IMR-90 (cell line): ENCODE measurements around the gene LSG1. TPM values are rescaled to one million over a fixed set of nuclear protein-coding genes. Genes with fewer than 3 reads are reported as not detected.

Source experiments
- ATAC-seq: fragments of 200-7000 bp; cut with Tn5 transposase; 2 replicates; pipeline ENCODE4 v1.9.1; 2020; ENCODE audit warnings: low read depth, mild to moderate bottlenecking, moderate library complexity
- BruUV-seq: library from RNA; stranded (reverse); fragments of 400-500 nt; replicated peaks from 2 replicates; lab custom pipeline; 2021; lab: Mats Ljungman, UMichigan
- CTCF ChIA-PET: fragments of 300-600 bp; formaldehyde crosslinking; extraction: SDS; loops from one replicate; lab custom pipeline; 2021; ENCODE audit warnings: antibody characterized with exemption; lab: Yijun Ruan, JAX
- POLR2A ChIA-PET: fragments of 300-600 bp; sonication (Branson Sonifier 250); formaldehyde crosslinking; loops from one replicate; lab custom pipeline; 2022; ENCODE audit warnings: antibody characterized with exemption; ENCODE audit not compliant: unreplicated experiment; lab: Charles Lee
- DNase-seq: peaks from one replicate; pipeline ENCODE4 v3.0.0; 2013
- H2AFZ ChIP-seq: replicated peaks from 2 replicates; pipeline ENCODE3; 2013; ENCODE audit warnings: low read length, mild to moderate bottlenecking; ENCODE audit not compliant: poor library complexity
- H2AK5ac ChIP-seq: 2 replicates; pipeline ENCODE4 v1.6.1; 2013; ENCODE audit warnings: low read depth, low read length, inconsistent platforms
- H2AK9ac ChIP-seq: replicated peaks from 2 replicates; pipeline ENCODE3; 2013; ENCODE audit warnings: mild to moderate bottlenecking, low read depth, low read length, moderate library complexity; ENCODE audit not compliant: poor library complexity
- H2BK120ac ChIP-seq: 2 replicates; pipeline ENCODE4 v1.6.1; 2013; ENCODE audit warnings: low read depth, low read length, inconsistent platforms
- H2BK15ac ChIP-seq: 3 replicates; pipeline ENCODE4 v1.6.1; 2013; ENCODE audit warnings: low read depth, low read length, inconsistent platforms
- H2BK20ac ChIP-seq: 2 replicates; pipeline ENCODE4 v1.6.1; 2013; ENCODE audit warnings: low read depth, mild to moderate bottlenecking, inconsistent platforms, low read length, moderate library complexity
- H2BK5ac ChIP-seq: 2 replicates; pipeline ENCODE4 v1.6.1; 2013; ENCODE audit warnings: mild to moderate bottlenecking, low read depth, low read length, inconsistent platforms; ENCODE audit not compliant: poor library complexity, severe bottlenecking
- H3K14ac ChIP-seq: replicated peaks from 2 replicates; pipeline ENCODE4 v1.6.1; 2013; ENCODE audit warnings: low read depth, low read length, inconsistent platforms
- H3K18ac ChIP-seq: 2 replicates; pipeline ENCODE4 v1.6.1; 2013; ENCODE audit warnings: low read depth, low read length, control low read depth
- H3K23ac ChIP-seq: 2 replicates; pipeline ENCODE4 v1.6.1; 2013; ENCODE audit warnings: low read depth, low read length, inconsistent platforms
- H3K27ac ChIP-seq: 2 replicates; pipeline ENCODE4 v1.5.1; 2013; ENCODE audit warnings: mild to moderate bottlenecking, control low read depth, low read length; ENCODE audit not compliant: insufficient read depth
- H3K27me3 ChIP-seq: 2 replicates; pipeline ENCODE4 v1.6.1; 2013; ENCODE audit warnings: low read length; ENCODE audit not compliant: control insufficient read depth, insufficient read depth
- H3K36me3 ChIP-seq: 2 replicates; pipeline ENCODE4 v1.6.1; 2013; ENCODE audit warnings: low read length, mixed read lengths; ENCODE audit not compliant: control insufficient read depth, insufficient read depth
- H3K4ac ChIP-seq: 2 replicates; pipeline ENCODE4 v1.6.1; 2013; ENCODE audit warnings: low read depth, low read length, inconsistent platforms
- H3K4me1 ChIP-seq: 2 replicates; pipeline ENCODE4 v1.6.1; 2013; ENCODE audit warnings: low read length, mixed read lengths; ENCODE audit not compliant: control insufficient read depth, insufficient read depth
- H3K4me2 ChIP-seq: 2 replicates; pipeline ENCODE4 v1.6.1; 2013; ENCODE audit warnings: low read depth, mild to moderate bottlenecking, control low read depth, low read length, moderate library complexity
- H3K4me3 ChIP-seq: 2 replicates; pipeline ENCODE4 v1.5.1; 2013; ENCODE audit warnings: low read depth, mild to moderate bottlenecking, control low read depth, low read length, moderate library complexity; ENCODE audit not compliant: insufficient read depth
- H3K56ac ChIP-seq: 2 replicates; pipeline ENCODE4 v1.6.1; 2013; ENCODE audit warnings: low read length, inconsistent platforms; ENCODE audit not compliant: insufficient read depth; ENCODE audit errors: extremely low read depth
- H3K79me1 ChIP-seq, 2 experiments: 2 replicates each; pipeline ENCODE4 v1.6.1; 2013; ENCODE audit warnings: low read length in 2 of 2, inconsistent platforms in 1 of 2, low read depth in 1 of 2
- H3K9ac ChIP-seq: 2 replicates; pipeline ENCODE4 v1.6.1; 2013; ENCODE audit warnings: low read depth, low read length, control low read depth
- H3K9me1 ChIP-seq: 2 replicates; pipeline ENCODE4 v1.6.1; 2013; ENCODE audit warnings: low read length, inconsistent platforms; ENCODE audit not compliant: insufficient read depth
- H3K9me3 ChIP-seq: 2 replicates; pipeline ENCODE4 v1.6.1; 2013; ENCODE audit warnings: low read length; ENCODE audit not compliant: control insufficient read depth, insufficient read depth
- H4K20me1 ChIP-seq: 2 replicates; pipeline ENCODE4 v1.6.1; 2013; ENCODE audit warnings: low read length, inconsistent platforms; ENCODE audit not compliant: insufficient read depth
- H4K5ac ChIP-seq: 2 replicates; pipeline ENCODE4 v1.6.1; 2013; ENCODE audit warnings: mild to moderate bottlenecking, low read depth, low read length, control low read depth
- H4K8ac ChIP-seq, 2 experiments: 2 replicates each; pipeline ENCODE4 v1.6.1; 2013; ENCODE audit warnings: low read depth in 2 of 2, low read length in 2 of 2, control low read depth in 1 of 2, inconsistent platforms in 1 of 2
- H4K91ac ChIP-seq: 2 replicates; pipeline ENCODE4 v1.6.1; 2013; ENCODE audit warnings: low read depth, low read length, inconsistent platforms; ENCODE audit not compliant: insufficient read depth
- BHLHE40 ChIP-seq: fragments of 150-350 bp; IDR thresholded peaks from 2 replicates; pipeline ENCODE4 v1.6.1; 2016; ENCODE audit warnings: mild to moderate bottlenecking, low read depth, low read length
- FOS ChIP-seq: fragments of 150-350 bp; IDR thresholded peaks from 2 replicates; pipeline ENCODE4 v1.6.1; 2016; ENCODE audit warnings: low read depth, low read length
- MAFK ChIP-seq: IDR thresholded peaks from 2 replicates; pipeline ENCODE4 v1.6.1; 2012; ENCODE audit warnings: low read depth, low read length, improper control_type of control experiment
- MAZ ChIP-seq: IDR thresholded peaks from 2 replicates; pipeline ENCODE4 v1.6.1; 2012; ENCODE audit warnings: low read depth, mild to moderate bottlenecking, low read length, improper control_type of control experiment, moderate library complexity, borderline replicate concordance
- POLR2A ChIP-seq: IDR thresholded peaks from 2 replicates; pipeline ENCODE4 v1.6.1; 2012; ENCODE audit warnings: mild to moderate bottlenecking, low read depth, low read length
- RCOR1 ChIP-seq: IDR thresholded peaks from 2 replicates; pipeline ENCODE4 v1.6.1; 2012; ENCODE audit warnings: mild to moderate bottlenecking, low read length, improper control_type of control experiment; ENCODE audit not compliant: insufficient replicate concordance
- SMC3 ChIP-seq: fragments of 150-350 bp; IDR thresholded peaks from 2 replicates; pipeline ENCODE4 v1.6.1; 2016; ENCODE audit warnings: low read depth, mild to moderate bottlenecking, antibody characterized with exemption, low read length, moderate library complexity
- WGBS, 2 experiments: methylation state at CpG; one replicate each; pipeline versions ENCODE4 v1.1.5 to v1.1.7; 2013; ENCODE audit warnings: missing lambda C conversion rate in 2 of 2; ENCODE audit not compliant: insufficient read length in 1 of 2; ENCODE audit errors: extremely low coverage in 2 of 2; 5-methylcytosine and 5-hydroxymethylcytosine counted together
- dilution Hi-C: fragments of 300-500 bp; cut with HindIII; formaldehyde crosslinking; loops from one replicate; pipeline ENCODE4 v1.14.3; 2018; ENCODE audit warnings: low sequenced_read_pairs; ENCODE audit not compliant: unreplicated experiment
- in situ Hi-C: fragments of 300-500 bp; cut with MboI; formaldehyde crosslinking; loops from 3 replicates; pipeline ENCODE4 v1.14.3; 2019; ENCODE audit warnings: low sequenced_read_pairs, inconsistent platforms, mixed read lengths
- intact Hi-C: fragments of 100-400 bp; cut with micrococcal nuclease; formaldehyde crosslinking; loops from 2 replicates; pipeline ENCODE4 v1.10.0; 2022
- polyA plus RNA-seq, 3 experiments: library from polyadenylated mRNA; depleted of rRNA; stranded (reverse); fragments of >200 nt; gene quantifications; 2 replicates each; pipeline ENCODE4 v1.2.3, GENCODE V29; 2012; ENCODE audit warnings: low replicate concordance in 1 of 3
- total RNA-seq: library from RNA; depleted of rRNA; stranded (reverse); fragments of >200 nt; gene quantifications from 2 replicates; pipeline ENCODE4 v1.2.3, GENCODE V29; 2012

LSG1 gene
- total and polyA plus RNA-seq, 2 of the 4 experiments (the other 2 are of a cell fraction): 26.8 to 45.2 TPM

- Histone ChIP-seq H3K9me1 (no peaks in the 10 kb centered on the region), H2AK9ac (no peak overlapping the region), H2AFZ (no peak overlapping the region), H3K9me3 (no peaks in the 10 kb centered on the region), H4K5ac (no peak overlapping the region), H3K23ac (no peak overlapping the region), H3K27ac (no peak overlapping the region), H3K56ac (no peak overlapping the region), H3K18ac (no peak overlapping the region), H3K4ac (no peak overlapping the region), H2BK20ac (no peak overlapping the region; the same call in 1 of the 2 replicates), H3K79me1 (no peaks in the 10 kb centered on the region; a peak in 1 of 4 replicates), H4K91ac (no peak overlapping the region), H3K4me1 (peaks cover 5% of the 10 kb centered on the region; the same call in 1 of the 2 replicates), H3K27me3 (no peaks in the 10 kb centered on the region), H2AK5ac (no peak overlapping the region), H3K4me2 (no peak overlapping the region), H3K14ac (no peak overlapping the region), H4K8ac (no peak overlapping the region), H3K36me3 (peaks cover 9% of the 10 kb centered on the region), H3K9ac (no peak overlapping the region), H2BK120ac (no peak overlapping the region), H2BK5ac (no peak overlapping the region), H3K4me3 (no peak overlapping the region), H2BK15ac (no peak overlapping the region), H4K20me1 (no peaks in the 10 kb centered on the region)
- WGBS, 2 experiments: no CpG with 5 or more reads among the region's 10 CpGs
- intact Hi-C loops (no loop called here), dilution Hi-C loops (no loop called here), in situ Hi-C loops (loop anchor here (10.0 kb wide), 1 partner anchor 273 kb away; no protein-coding TSS in a partner anchor)
- no peak for DNase-seq
- TF ChIP-seq POLR2A (no peak), SMC3 (no peak), FOS (no peak), MAZ (no peak), MAFK (no peak), BHLHE40 (no peak), RCOR1 (no peak)
- BruUV-seq: no TSS peak
- ChIA-PET CTCF (no interaction called here), POLR2A (no interaction called here)
- ATAC-seq: no peak
These were observed 64.2 kb downstream of the LSG1 start for GRCh38 chr3:194607592-194608389.
